Measurements from ENCODE around the gene MAN1C1. TPM values are rescaled to one million over a fixed set of nuclear protein-coding genes. Genes with fewer than 3 reads are reported as not detected.

Gene MAN1C1
- polyA plus RNA-seq, 4 donors = 11.5 to 17.5 (median 16.3) TPM

DNA sequence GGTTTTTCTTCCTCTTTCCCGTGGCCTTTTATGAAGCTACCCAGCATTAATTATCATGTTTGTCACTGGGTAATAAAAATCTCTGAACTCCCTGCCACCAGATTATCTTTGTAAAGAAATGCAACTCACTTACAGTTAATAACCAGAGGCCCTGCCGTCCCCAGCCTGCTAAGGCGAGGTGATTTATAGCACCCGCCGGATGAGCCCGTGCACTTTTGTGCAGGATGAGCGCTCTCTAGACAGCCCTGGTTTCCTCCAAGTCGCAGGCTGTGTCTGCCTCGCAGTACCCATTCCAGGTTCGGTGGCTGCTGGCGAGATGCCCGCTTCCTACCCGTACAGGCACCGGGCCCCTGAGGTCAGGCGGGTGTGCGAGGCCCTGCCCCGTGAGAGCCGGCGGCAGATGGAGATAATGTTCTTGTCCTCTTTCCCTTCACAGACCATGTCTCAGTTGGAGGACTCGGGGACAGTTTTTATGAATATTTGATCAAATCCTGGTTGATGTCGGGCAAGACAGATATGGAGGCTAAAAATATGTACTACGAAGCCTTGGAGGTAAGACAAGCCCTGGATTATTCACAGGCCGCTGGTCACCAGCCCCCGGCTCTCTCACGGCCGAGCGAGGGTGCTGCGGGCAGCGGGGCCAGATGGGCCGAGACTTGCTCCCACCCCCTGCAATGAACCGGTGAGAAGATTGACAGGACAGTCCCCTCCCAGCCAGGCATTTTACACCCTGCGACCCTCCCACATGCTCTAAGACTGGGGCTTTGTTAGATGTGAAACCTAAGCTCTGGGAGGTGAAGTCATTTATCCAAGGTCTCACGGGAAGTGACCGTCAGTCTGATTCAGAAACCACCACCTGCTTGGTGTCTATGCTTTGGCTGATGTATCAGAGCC lies 154.9 kb downstream of the MAN1C1 start:
- DNase-seq (ENCODE audit: low read depth in 4 of 4, low spot score in 3 of 4) = peak; percentile 67 to 82 (median 79)

DNA sequence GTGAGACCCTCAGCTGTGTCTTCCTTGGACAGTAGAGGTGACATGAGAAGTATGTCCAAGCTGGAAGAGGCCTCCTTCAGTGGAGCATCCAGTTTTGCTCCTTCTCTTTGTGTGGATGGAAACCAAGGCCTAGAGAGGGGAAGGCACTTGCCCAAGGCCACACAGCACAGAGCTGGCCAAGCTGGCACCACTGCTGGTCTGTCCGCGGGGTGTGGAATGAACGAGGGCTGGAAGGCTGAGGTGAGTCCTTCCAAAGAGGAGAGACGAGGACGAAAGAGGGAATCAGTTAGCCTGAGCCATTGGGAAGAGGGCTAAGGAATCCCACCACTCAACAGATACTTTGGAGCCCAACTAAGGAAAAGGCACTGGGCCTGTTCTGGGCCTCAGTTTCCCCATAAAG lies 155.6 kb downstream of the MAN1C1 start:
- DNase-seq (ENCODE audit: low read depth in 4 of 4, low spot score in 3 of 4) = no peak

GRCh38 chr1:25772692-25773245 lies 156.2 kb downstream of the MAN1C1 start:
- DNase-seq (ENCODE audit: low read depth in 4 of 4, low spot score in 3 of 4) = no peak

- DNase-seq (ENCODE audit: low read depth in 4 of 4, low spot score in 3 of 4) = peak in 2 of 4 donors; percentile 62 to 73
These were observed 157.0 kb downstream of the MAN1C1 start for GRCh38 chr1:25773441-25774125.

DNA sequence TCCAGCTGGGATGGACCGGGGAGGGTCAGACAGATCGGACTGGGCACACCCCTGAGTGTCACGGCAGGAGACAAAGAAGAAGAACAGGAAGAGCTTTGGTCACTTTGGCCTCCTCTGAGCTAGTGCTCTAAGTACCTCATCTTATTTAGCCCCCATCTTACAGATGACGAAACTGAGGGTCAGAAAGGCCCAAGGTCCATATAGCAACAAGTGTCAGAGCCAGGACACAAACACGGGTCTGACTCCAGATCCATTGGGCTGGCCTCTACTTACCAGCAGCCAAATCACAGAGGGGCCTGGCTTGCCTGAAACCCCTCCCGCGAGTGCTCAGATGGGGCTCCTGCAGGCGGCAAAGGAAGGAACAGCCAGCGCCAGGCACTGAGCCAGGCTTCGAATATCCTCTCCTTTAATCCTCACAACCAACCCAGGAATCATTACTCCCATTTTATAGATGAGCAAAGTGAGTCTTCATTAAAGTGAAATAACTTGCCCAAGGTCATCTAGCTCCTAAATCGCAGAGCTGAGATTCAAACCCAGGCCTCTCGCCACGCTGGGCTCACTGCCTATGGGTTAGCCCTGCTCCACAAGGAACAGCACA lies 157.7 kb downstream of the MAN1C1 start:
- DNase-seq (ENCODE audit: low read depth in 4 of 4, low spot score in 3 of 4) = no peak

GRCh38 chr1:25774921-25775771 lies 158.6 kb downstream of the MAN1C1 start:
- DNase-seq (ENCODE audit: low read depth in 4 of 4, low spot score in 3 of 4) = no peak

DNA sequence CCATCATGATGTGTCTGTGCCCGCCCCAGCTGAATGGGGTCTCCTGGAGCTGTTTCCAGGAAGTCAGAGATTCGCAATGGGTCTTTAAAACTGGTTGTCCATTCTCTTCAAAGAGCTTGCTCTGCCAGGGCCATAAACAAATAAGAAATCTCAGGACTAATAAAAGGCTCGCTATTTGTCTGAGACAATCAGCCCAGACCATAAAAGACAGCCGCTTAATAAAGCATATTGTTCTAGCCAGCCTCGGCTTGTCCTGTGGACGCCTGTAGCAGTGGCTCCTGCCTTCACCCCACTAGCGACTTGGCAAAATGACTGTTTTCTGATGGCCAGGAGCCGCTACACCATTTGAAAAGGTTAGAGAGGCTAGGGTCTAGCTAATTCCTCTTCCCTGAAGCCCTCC lies 162.8 kb downstream of the MAN1C1 start:
- no peak for DNase-seq (ENCODE audit: low read depth in 4 of 4, low spot score in 3 of 4)

DNA sequence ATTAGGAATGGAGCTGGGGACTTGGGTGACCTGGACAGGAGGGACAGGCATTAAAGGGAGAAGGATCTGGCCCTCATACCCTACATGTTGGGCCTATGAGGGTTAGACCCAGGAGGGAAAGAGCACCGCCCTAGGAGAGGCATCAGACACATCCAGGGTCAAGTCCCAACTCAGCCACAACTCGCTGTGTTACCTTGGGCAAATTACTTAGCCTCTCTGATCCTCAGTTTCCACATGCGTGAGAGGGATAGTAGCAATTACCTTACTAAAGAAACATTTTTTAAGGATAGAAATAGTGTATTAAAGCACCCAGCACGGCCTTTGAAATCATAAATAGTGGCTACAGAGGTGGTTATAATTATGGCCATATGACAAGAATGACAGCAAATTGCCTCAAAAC lies 163.3 kb downstream of the MAN1C1 start:
- DNase-seq (ENCODE audit: low read depth in 4 of 4, low spot score in 3 of 4) = no peak

GRCh38 chr1:25780318-25781129 lies 163.9 kb downstream of the MAN1C1 start:
- no peak for DNase-seq (ENCODE audit: low read depth in 4 of 4, low spot score in 3 of 4)

GRCh38 chr1:25781130-25781433 lies 164.5 kb downstream of the MAN1C1 start:
- no peak for DNase-seq (ENCODE audit: low read depth in 4 of 4, low spot score in 3 of 4)

GRCh38 chr1:25782608-25783201 lies 166.1 kb downstream of the MAN1C1 start:
- DNase-seq (ENCODE audit: low read depth in 4 of 4, low spot score in 3 of 4) = no peak

- DNase-seq (ENCODE audit: low read depth in 4 of 4, low spot score in 3 of 4) = no peak
These were observed 168.0 kb downstream of the MAN1C1 start for GRCh38 chr1:25784575-25785051.

DNA sequence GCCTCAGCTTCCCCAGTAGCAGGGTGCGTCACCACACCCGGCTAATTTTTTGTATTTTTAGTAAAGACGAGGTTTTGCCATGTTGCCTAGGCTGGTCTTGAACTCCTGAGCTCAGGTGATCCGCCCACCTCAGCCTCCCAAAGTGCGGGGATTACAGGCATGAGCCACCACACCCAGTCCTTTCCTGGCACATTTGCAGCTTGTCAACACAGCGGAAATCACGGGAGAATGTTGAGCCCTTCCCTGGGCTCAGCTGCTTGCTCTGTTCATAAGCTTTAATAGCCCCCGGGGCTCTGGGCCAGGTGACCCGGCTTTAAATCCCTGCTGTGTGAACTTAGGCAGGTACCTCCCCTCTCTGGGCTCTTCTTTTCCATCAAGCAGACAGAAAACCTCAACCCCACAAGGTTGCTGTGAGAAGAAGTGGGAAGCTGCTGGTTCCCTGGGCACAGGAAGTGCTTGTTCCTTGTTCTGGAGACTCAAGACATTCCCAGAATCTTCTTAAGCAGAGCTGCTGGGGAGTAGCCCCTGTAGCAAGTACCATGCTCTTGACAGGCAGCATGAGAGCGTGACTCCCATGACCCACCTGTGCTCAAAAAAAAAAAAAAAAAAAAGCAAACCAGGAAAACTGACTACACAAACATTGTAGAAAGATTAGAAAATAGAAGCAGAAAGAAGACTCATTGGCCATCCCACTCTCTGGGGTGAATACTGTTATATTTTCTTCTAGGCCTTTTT lies 168.9 kb downstream of the MAN1C1 start:
- DNase-seq (ENCODE audit: low read depth in 4 of 4, low spot score in 3 of 4) = no peak

DNA sequence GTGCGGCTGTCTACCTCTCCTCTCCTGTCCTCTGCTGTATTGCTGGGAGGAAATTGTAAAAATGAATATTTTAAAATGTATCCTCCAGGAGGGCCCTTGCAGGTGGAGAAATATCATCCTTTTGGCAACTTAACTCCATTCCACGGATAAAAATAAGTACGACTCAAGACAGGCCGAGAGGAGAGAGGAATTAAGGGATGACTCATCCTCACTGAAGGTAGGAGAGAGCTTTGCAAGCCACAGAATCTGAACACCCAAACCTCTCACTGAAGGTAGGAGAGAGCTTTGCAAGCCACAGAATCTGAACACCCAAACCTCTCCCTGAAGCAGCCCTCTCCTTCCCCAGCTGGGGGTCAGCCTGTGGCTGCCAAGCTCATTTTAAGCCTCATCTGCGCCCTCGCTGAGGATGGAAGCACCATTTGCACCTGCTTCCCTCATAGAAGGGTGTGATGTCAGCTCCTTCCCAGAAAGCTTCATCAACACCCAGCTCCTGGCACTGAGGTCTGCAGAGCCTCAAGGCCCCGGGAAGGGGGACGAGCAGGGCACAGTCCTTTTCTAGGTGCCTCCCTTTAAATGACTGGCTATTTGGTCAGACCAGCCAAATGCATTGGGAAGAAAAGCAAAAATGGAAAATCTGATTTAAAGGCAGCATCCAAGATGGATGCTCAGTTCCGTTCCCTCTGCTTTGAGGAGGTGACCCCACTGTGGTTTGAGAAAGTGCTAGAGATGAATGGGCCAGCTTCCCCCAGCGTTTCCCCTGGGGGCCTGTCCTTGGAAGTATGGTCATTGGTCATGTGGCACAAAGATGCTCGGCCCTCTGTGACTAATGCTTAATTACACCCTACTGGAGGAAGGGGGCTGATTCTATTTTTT lies 170.5 kb downstream of the MAN1C1 start:
- no peak for DNase-seq (ENCODE audit: low read depth in 4 of 4, low spot score in 3 of 4)

GRCh38 chr1:25787760-25788166 lies 171.2 kb downstream of the MAN1C1 start:
- DNase-seq (ENCODE audit: low read depth in 4 of 4, low spot score in 3 of 4) = no peak

DNA sequence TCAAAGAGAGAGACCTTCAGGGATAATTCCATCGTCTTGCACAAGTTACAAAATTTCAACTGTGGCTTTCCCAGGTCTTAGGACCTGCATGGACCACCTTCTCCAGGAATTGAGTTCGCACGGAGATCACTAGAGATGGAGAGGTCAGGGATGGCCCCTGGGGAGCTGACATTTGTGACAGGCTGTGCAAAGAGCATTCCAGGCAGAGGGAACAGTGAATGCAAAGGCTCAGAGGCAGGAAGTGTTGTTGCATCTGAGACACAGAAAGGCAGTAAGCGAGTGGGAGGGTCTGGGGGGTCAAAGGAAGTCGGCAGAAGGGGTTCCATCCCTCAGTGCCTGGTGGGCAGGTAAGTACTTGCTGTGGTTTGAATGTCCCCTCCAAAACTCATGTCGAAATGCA lies 173.9 kb downstream of the MAN1C1 start:
- no peak for DNase-seq (ENCODE audit: low read depth in 4 of 4, low spot score in 3 of 4)

- no peak for DNase-seq (ENCODE audit: low read depth in 4 of 4, low spot score in 3 of 4)
These were observed 175.5 kb downstream of the MAN1C1 start for GRCh38 chr1:25792115-25792514.

Measured in left renal pelvis (tissue), 4 donors.